Body of pancreas (tissue), 4 donors: ENCODE data around the gene GYS1. TPM values are rescaled to one million over a fixed set of nuclear protein-coding genes. Genes with fewer than 3 reads are reported as not detected.

Source experiments
- ATAC-seq: fragments of 150-250 bp; one replicate; pipeline ENCODE4 v1.9.1; 2016
- DNase-seq, 4 donors: peaks; one replicate each; pipeline ENCODE4 v3.0.0-alpha.2; 2019
- H3K27ac ChIP-seq, 4 donors: fragments of 200-600 bp; sonication (generic); 1 replicate in 3 of 4; 2 replicates in 1 of 4; pipeline versions ENCODE4 v1.5.1 to v1.6.1; 2016 to 2019; ENCODE audit warnings: mild to moderate bottlenecking in 1 of 4, mixed read lengths in 1 of 4, moderate library complexity in 1 of 4
- H3K27me3 ChIP-seq, 2 donors: fragments of 200-600 bp; sonication (generic); one replicate each; pipeline ENCODE4 v1.6.0; 2016; ENCODE audit warnings: mild to moderate bottlenecking in 1 of 2
- H3K36me3 ChIP-seq, 2 donors: fragments of 200-600 bp; sonication (generic); replicated peaks in 1 of 2; 2 replicates each; pipeline ENCODE4 v1.5.1; 2016; ENCODE audit warnings: low read depth in 2 of 2; ENCODE audit not compliant: insufficient read depth in 1 of 2
- H3K4me1 ChIP-seq: fragments of 200-600 bp; sonication (generic); one replicate; pipeline ENCODE4 v1.6.0; 2016
- H3K4me3 ChIP-seq, 2 donors: fragments of 200-600 bp; sonication (generic); 1 replicate in 1 of 2; 2 replicates in 1 of 2; pipeline ENCODE4 v1.5.1; 2016 to 2019
- H3K9me3 ChIP-seq, 3 donors: fragments of 200-600 bp; sonication (generic); 1 replicate in 2 of 3; 2 replicates in 1 of 3; pipeline ENCODE4 v1.5.1; 2016
- POLR2A ChIP-seq, 3 donors: fragments of 450-650 bp; IDR thresholded peaks; one replicate each; pipeline ENCODE4 v1.6.1; 2016; ENCODE audit warnings: antibody characterized with exemption in 3 of 3, mild to moderate bottlenecking in 2 of 3
- WGBS, 2 donors: methylation state at CpG; one replicate each; pipeline ENCODE4 v1.1.5; 2017; 5-methylcytosine and 5-hydroxymethylcytosine counted together
- intact Hi-C: fragments of 100-400 bp; cut with DNase I; formaldehyde crosslinking; loops from one replicate; pipeline ENCODE4 v1.15.1; 2023
- total RNA-seq, 2 donors: library from RNA; depleted of rRNA; stranded (reverse); fragments of >200 nt; gene quantifications; one replicate each; pipeline ENCODE4 v1.1.0, GENCODE V29; 2016
- TF ChIP-seq, protein P1 (sequence below), 7 experiments: fragments of 450-650 bp in 4 of 7; fragments of 200-600 bp in 3 of 7; sonication (generic) in 3 of 7; IDR thresholded peaks; one replicate each; pipeline ENCODE4 v1.5.1; 2016 to 2019; ENCODE audit warnings: antibody characterized with exemption in 7 of 7

The GYS1 gene
- total RNA-seq, 2 donors from 2014 or later: 7.5 to 17.8 TPM

- WGBS, 2 donors: 90 to 92% methylated on average over 15 of the region's 15 CpGs
- Histone ChIP-seq H3K27ac (no peak overlapping the region), H3K4me3 (no peak overlapping the region), H3K27me3 (no peaks in the 10 kb centered on the region), H3K9me3 (no peaks in the 10 kb centered on the region), H3K4me1 (peaks cover 22% of the 10 kb centered on the region), H3K36me3 (peaks cover 0 to 2% of the 10 kb centered on the region in 2 donors)
- ATAC-seq (no peak), DNase-seq (no peak)
- no peak for TF ChIP-seq POLR2A (IDR thresholded peaks at IDR 0.05)
- intact Hi-C loops: no loop called here
Observed at GRCh38 chr19:48968813-48969218, 24.3 kb downstream of the GYS1 start.

DNA sequence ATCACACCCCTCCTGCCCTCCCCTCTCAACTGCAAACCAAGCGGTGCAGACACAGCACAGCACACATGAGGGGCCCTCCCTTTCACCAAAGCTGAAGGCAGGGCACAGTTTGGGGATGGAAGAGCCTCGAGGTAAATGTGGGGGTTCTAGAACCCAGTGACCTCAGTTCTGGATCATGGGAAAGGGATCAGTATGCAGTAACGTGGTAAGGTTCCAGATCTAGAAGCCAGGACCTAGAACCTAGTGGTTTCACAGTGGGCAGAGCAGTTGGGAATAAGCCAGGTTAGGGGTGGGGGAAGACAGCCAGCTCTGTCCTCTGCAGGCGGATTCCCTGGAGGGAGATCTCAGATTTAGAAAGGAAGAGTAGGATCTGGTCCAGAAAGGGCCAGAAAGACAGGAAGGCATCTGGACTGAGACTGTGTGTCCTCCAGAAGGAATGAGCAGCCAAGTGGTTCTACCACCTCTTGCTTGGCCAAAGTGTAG is 24.9 kb downstream of the GYS1 start:
- intact Hi-C loops: no loop called here
- Histone ChIP-seq H3K4me3 (no peak overlapping the region), H3K9me3 (no peaks in the 10 kb centered on the region), H3K27ac (peak overlapping the region in 2 of 4 donors; percentile 89 to 91), H3K36me3 (no peaks in the 10 kb centered on the region), H3K4me1 (peaks cover 28% of the 10 kb centered on the region), H3K27me3 (no peaks in the 10 kb centered on the region)
- 58 to 63% methylated on average over 4 of the region's 4 CpGs for WGBS, 2 donors
- ATAC-seq: no peak
- peak in 1 of 3 donors; percentile 14 for TF ChIP-seq POLR2A (IDR thresholded peaks at IDR 0.05)
- TF ChIP-seq, protein P1, sequence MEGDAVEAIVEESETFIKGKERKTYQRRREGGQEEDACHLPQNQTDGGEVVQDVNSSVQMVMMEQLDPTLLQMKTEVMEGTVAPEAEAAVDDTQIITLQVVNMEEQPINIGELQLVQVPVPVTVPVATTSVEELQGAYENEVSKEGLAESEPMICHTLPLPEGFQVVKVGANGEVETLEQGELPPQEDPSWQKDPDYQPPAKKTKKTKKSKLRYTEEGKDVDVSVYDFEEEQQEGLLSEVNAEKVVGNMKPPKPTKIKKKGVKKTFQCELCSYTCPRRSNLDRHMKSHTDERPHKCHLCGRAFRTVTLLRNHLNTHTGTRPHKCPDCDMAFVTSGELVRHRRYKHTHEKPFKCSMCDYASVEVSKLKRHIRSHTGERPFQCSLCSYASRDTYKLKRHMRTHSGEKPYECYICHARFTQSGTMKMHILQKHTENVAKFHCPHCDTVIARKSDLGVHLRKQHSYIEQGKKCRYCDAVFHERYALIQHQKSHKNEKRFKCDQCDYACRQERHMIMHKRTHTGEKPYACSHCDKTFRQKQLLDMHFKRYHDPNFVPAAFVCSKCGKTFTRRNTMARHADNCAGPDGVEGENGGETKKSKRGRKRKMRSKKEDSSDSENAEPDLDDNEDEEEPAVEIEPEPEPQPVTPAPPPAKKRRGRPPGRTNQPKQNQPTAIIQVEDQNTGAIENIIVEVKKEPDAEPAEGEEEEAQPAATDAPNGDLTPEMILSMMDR (IDR thresholded peaks at IDR 0.05): no peak
- DNase-seq: no peak

DNA sequence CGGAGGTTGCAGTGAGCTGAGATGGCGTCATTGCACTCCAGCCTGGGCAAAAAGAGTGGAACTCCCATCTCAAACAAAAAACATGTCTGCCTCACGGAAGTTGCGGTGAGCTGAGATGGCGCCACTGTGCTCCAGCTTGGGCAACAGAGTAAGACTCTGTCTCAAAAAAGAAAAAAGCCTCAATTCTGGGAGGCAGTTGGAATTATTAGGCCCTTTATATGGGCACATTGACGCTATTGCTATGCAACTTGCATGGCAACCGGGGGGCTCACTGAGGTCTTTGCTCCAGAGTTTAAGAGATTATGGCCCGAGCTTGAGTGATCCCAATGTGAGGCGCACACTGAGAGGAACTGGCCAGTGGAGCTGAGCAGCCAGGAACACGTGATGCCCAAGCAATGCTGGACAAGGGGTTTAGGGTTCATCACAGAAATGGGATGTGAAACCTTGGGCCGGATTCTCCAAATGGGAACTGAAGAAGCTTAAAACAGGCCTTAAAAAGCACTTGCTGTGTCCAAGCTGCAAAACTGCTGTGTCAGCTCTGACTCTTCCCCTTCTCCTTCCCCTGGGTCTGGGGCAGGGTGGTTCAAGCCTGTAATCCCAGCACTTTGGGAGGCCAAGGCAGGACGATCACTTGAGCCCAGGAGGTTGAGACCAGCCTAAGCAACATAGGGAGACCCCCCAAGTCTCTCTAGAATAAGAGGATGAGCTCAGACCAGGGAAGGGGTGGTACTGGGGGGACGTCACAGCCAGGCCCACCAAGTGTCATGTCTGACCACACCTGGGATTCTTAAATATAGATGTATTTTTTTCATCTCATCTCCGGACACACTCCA is 25.5 kb downstream of the GYS1 start:
- no peaks in the 10 kb centered on the region for H3K9me3 ChIP-seq
- peak overlapping the region in 2 of 4 donors; percentile 89 to 91 for H3K27ac ChIP-seq
- no peak overlapping the region for H3K4me3 ChIP-seq
- no peaks in the 10 kb centered on the region for H3K27me3 ChIP-seq
- DNase-seq (peak in 3 of 4 donors; percentile 23 to 75 (median 25)), ATAC-seq (no peak)
- WGBS, 2 donors: 70 to 91% methylated on average over 14 of the region's 14 CpGs
- peaks cover 32% of the 10 kb centered on the region for H3K4me1 ChIP-seq
- no peaks in the 10 kb centered on the region for H3K36me3 ChIP-seq
- intact Hi-C loops: no loop called here
- TF ChIP-seq, protein P1 (IDR thresholded peaks at IDR 0.05): no peak
- TF ChIP-seq POLR2A (IDR thresholded peaks at IDR 0.05): peak in 1 of 3 donors; percentile 35

- peak overlapping the region; percentile 88 to 93 for H3K4me3 ChIP-seq
- ATAC-seq (no peak), DNase-seq (no peak)
- H3K36me3 ChIP-seq: no peaks in the 10 kb centered on the region
- no peaks in the 10 kb centered on the region for H3K9me3 ChIP-seq
- TF ChIP-seq, protein P1 (IDR thresholded peaks at IDR 0.05): no peak
- TF ChIP-seq POLR2A (IDR thresholded peaks at IDR 0.05): no peak
- WGBS, 2 donors: 78 to 88% methylated on average over 10 of the region's 10 CpGs
- intact Hi-C loops: no loop called here
- H3K27ac ChIP-seq: peak overlapping the region in 3 of 4 donors; percentile 89 to 94 (median 91)
- H3K4me1 ChIP-seq: peaks cover 39% of the 10 kb centered on the region
- no peaks in the 10 kb centered on the region for H3K27me3 ChIP-seq
Observed at GRCh38 chr19:48966541-48967345, 26.4 kb downstream of the GYS1 start.
